22Rv1 (cell line): ENCODE data around the gene RPS23.

Experiments
- H3K27ac ChIP-seq: fragments of 450-650 bp; 2 replicates; pipeline ENCODE4 v1.5.1; 2017
- CTCF ChIP-seq: fragments of 450-650 bp; IDR thresholded peaks from 2 replicates; pipeline ENCODE4 v1.5.1; 2017; ENCODE audit warnings: mild to moderate bottlenecking
- ZFX ChIP-seq: fragments of 450-650 bp; IDR thresholded peaks from 2 replicates; pipeline ENCODE4 v1.6.1; 2017; ENCODE audit warnings: antibody characterized with exemption, borderline replicate concordance

RPS23 gene

GRCh38 chr5:82290908-82291307 lies 12.8 kb upstream of the RPS23 start:
- no peak for TF ChIP-seq ZFX
- no peak for TF ChIP-seq CTCF
- H3K27ac ChIP-seq, result no peak overlapping the region

- H3K27ac ChIP-seq, result no peak overlapping the region
Observed at GRCh38 chr5:82290005-82290404, 11.9 kb upstream of the RPS23 start.

DNA sequence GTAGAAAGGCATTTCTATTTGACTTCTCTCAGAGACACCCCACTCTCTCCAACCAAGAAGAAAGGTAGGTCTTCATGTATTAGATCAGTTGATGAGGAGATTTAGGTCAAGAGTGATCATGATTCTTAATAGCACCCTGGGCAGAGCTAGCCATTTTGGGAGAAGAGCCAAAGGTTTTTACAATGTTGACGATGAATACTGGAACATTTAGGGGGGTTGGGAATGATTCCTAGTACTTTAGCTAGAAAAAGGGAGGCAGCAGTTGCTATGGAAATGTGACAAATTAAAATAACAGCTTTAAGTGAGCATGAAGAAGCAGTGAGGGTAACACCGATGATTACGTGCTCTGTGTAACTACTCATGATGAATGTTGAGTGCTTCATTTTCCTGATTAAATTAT lies 9.5 kb upstream of the RPS23 start:
- no peak overlapping the region for H3K27ac ChIP-seq
- no peak for TF ChIP-seq ZFX
- no peak for TF ChIP-seq CTCF

More at GRCh38 chr5:82290005-82290404, 11.9 kb upstream of the RPS23 start:
- TF ChIP-seq ZFX (no peak), CTCF (no peak)

- H3K27ac ChIP-seq, result no peak overlapping the region
- TF ChIP-seq ZFX (no peak), CTCF (no peak)
Observed at GRCh38 chr5:82285206-82285605, 7.1 kb upstream of the RPS23 start.

GRCh38 chr5:82283893-82284292 lies 5.7 kb upstream of the RPS23 start:
- no peak overlapping the region for H3K27ac ChIP-seq
- TF ChIP-seq CTCF (no peak), ZFX (no peak)

DNA sequence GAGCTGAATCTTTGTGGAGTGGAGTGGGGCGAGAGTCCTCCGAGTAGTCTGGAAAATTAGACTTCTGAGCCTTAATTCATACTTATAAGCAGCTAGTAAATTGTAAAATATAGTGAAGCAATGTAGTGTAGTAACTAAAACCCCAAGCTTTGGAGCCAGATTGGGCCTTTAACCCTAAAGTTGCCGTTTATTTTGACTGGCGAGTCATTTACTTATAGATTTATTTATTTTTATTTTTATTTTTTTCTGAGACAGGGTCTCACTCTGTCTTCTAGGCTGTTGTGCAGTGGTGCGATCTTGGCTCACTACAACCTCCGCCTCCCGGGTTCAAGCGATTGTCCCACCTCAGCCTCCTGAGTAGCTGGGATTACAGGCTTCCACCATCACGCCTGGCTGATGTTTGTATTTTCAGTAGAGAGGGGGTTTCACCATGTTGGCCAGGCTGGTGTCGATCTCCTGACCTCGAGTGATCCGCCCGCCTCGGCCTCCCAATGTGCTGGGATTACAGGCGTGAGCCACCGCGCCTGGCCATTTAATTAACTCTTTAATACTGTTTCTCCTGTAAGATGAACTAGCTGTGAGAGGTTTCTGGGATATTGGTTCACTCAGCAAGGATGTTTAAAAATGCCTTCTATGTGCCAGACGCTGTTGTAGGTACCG lies 687 bp upstream of the RPS23 start:
- peak overlapping the region; percentile 77 for H3K27ac ChIP-seq
- TF ChIP-seq ZFX, result no peak
- TF ChIP-seq CTCF, result no peak

GRCh38 chr5:82277613-82277986 lies 554 bp downstream of the RPS23 start:
- no peak for TF ChIP-seq CTCF
- no peak for TF ChIP-seq ZFX
- peak overlapping the region; percentile 77 for H3K27ac ChIP-seq
